ELF-1 (cell line): ENCODE results near the gene MBTPS1.

Source experiments
- DNase-seq: peaks from one replicate; pipeline ENCODE4 v3.0.0-alpha.2; 2016; ENCODE audit warnings: low read depth, low spot score

Gene MBTPS1

GRCh38 chr16:84053237-84053636 lies 63.5 kb downstream of the MBTPS1 start:
- no peak for DNase-seq

DNA sequence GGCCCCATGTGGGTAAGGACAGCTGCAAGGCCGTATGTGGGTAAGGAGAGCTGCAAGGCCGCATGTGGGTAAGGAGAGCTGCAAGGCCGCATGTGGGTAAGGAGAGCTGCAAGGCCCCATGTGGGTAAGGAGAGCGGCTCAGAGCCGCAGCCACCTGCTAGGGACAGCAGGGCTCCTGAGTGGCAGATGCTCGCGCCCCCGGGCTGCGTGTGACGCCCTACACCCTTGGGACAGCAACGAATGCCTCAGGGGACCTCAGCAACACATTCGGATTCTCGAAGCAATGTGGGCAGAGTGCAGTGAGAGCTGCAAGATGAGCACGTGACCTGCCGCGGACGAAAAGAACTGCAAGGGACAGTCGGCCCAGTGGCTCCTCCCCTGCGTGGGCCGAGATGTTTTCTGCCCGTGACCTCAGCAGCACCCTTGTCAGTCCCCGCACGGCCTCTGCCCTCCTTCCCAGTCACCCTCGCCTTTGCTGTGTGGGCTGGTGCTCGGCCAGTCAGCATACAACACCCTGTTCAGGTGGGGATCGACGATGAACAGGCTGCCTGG lies 64.6 kb downstream of the MBTPS1 start:
- no peak for DNase-seq

- DNase-seq, result no peak
Measured at GRCh38 chr16:84050316-84050715, 66.4 kb downstream of the MBTPS1 start.

GRCh38 chr16:84049403-84050060 lies 67.2 kb downstream of the MBTPS1 start:
- no peak for DNase-seq

DNA sequence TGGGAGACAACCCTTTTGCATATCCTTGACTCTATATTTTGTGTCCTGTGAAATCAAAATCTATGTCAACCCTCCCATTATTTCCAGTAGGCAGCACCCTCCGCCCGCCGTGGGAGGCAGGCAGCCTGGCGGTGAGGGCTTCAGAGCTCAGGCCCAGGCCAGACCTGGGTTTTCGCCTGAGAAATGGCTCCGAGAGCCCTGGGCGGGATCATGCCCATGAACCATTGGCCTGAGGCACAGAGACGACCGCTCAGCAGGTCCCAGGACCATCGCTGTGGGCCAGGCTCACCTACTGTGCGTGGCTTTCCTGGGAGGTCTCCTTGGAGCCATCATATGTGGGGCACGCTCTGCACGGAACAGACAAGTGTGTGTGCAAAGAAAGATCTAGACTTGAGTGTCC lies 67.9 kb downstream of the MBTPS1 start:
- DNase-seq, result no peak

GRCh38 chr16:84048270-84048669 lies 68.5 kb downstream of the MBTPS1 start:
- DNase-seq, result no peak

GRCh38 chr16:84047626-84048025 lies 69.1 kb downstream of the MBTPS1 start:
- DNase-seq, result no peak

DNA sequence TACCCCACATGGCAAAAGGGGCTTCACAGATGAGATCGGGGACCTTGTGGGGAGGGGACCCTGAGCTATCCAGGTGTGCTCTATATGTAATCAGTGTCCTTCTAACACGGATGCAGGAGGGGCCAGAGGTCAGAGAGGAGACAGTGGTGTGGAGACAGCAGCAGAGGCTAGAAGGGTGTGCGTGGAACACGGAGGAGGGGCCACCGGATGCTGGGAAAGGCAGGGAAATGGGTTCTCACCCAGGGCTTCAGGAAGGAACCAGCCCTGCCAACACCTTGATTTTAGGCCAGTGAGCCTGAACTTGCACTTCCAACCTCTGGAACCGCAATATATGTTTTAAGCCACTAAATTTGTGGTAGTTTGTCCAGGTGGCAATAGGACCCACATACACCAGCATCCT lies 69.5 kb downstream of the MBTPS1 start:
- DNase-seq, result no peak

DNA sequence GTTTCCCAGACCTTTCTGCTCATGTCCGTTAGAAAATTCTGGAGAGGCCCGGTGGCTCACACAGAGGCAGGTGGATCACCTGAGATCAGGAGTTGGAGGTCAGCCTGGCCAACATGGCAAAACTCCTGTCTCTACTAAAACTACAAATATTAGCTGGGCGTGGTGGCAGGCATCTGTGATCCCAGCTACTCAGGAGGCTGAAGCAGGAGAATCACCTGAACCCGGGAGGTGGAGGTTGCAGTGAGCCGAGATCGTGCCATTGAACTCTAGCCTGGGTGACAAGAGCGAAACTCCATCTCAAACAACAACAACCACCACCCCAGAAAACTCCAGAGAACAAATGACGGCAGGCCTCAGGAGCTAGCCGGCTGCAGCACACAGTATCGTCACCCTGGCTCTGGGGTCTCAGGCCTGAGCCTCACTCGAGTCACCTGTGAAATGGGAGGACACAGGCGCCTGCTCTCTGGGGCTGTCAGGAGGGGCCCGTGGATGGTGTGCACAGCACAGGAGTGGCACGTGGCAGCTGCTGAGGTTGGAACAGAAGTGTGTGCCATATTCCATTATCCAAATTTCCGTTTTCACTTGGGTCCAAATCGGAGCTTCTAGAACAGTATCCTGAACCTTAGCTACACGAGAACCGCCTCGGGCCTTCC lies 70.8 kb downstream of the MBTPS1 start:
- DNase-seq, result no peak

DNA sequence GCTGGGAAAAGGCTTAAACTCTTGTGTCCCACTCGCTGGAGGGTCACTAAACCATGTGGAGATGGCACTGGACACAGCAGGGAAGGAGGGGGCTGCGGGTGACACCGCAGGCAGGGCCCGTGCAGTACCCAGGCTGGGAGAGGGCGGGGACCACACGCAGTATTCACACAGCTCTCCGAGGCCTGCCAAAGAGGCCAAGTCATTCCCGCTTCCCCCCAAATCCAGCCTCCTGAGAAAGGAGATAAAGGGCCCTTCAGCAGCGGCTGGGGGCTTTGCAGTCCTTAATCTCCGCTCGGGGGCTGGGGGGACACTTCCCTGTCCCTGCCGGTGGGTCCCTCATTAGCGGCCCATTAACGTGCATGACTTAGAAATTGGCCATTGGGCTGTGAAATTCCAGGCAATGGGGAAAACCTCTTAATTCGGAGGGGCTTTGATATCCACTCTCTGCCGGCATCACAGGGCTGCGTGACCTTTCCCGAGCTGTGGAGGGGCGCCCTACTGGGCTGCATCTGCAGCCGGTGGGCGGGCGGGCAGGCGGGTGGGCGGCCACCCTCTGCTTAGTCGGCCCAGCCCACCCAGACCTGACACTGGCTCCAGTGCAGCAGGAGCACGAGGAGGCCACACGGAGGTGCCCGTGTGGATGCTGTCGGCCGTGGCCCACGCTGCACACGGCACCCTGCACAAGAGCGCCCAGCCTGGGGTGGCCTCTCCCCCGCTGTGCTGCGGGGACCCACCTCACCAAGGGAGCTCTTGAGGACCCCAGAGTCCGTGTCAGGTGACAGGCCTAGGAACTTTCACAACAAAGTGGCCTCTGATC lies 71.5 kb downstream of the MBTPS1 start:
- DNase-seq, result no peak

DNA sequence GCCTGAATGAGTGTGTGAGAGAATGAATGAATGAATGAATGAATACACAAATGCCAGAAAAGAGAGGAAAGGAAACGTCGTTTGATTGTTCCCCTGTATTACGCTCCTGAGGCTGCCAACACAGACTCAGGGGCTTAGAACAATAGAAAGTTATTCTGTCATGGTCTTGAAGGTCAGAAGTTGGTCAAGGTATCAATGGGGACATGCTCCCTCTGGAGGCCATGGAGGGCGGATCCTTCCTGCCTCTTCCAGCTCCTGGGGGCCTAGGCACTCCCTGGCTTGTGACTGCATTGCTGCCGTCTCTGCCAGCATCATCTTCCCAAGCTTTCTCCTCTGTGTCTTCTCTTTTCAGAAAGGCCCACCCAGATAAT lies 72.6 kb downstream of the MBTPS1 start:
- peak; percentile 80 for DNase-seq

GRCh38 chr16:84043486-84044117 lies 73.1 kb downstream of the MBTPS1 start:
- peak; percentile 94 for DNase-seq

DNA sequence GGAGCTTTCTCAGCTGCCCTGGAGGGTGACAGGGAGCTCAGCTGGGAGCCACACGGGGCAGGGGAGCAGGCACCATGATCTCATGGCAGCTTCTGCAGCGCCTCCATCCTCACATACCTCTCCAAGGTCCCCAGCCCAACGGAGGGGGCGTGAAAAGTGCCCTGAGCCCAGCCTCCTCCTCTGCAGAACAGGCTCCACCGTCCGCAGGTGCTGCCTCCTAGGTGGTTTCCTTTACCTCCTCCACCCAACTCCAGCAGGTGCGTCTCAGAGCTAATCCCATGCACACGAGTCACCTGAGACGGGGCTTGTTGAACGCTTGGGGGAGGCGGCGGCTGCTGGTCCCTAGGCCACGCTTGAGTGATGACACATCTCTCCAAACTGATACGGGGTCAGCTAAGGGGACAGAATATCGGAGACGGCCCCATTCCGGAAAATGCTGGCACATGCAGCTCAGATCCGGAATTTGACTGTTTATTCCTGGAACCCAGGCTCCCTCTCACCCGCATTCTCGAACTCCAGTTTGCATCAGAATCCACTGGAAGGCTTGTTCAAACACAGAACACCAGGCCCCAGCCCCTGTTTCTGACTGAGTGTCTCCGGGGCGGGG lies 73.8 kb downstream of the MBTPS1 start:
- DNase-seq, result peak; percentile 79

DNA sequence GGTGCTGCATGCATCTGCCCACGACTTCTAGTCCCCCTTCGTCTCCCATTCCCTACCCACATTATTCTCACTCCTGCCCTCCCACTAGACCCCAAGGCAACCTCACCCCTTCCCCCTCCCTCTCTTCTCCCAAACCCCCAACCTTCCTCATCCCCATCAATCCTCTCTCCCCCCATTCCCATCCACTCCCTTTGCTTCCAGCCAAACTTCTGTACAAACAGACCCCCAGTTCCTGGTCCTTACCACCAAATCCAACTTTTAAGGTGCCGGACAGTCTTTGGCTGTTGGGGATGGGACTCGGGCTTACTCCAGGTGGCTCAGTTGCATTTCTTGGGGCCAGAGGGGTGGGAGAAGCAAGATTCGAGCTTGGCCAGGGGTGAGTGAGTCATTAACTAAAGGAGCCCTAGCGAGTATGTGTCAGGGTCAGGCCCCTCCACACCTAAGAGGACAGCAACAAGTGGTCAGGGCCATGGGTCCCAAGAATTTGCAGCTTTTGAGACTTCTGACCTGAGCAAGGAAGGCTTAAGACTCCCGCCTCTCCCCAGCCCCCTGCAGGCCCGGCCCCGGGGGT lies 74.3 kb downstream of the MBTPS1 start, which contains the start of gene SLC38A8:
Gene SLC38A8 (minus strand): TSS at position 488 of the 571 bp plus-strand sequence. CDS start 638 bp downstream, outside the sequence.
- no peak for DNase-seq

DNA sequence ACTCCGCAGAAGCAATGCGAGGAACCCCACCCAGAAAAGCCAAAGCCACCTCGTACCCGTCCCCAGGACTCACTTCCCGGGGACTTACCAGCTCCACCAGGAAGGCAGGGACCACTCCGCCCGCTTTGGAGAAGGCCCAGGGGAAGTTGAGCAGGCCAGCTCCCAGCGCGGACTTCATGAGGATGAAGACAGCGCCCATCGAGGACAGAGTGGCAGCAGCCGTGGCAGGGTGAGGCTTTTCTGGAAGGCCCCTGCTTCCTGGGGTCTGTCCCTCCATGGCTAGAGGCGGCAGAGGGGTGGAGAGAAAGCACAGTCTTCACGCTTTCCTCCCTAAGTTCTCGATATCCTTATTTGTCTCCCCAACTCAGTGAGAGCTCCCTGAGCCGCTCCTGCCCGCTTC lies 74.9 kb downstream of the MBTPS1 start:
- DNase-seq, result no peak

DNA sequence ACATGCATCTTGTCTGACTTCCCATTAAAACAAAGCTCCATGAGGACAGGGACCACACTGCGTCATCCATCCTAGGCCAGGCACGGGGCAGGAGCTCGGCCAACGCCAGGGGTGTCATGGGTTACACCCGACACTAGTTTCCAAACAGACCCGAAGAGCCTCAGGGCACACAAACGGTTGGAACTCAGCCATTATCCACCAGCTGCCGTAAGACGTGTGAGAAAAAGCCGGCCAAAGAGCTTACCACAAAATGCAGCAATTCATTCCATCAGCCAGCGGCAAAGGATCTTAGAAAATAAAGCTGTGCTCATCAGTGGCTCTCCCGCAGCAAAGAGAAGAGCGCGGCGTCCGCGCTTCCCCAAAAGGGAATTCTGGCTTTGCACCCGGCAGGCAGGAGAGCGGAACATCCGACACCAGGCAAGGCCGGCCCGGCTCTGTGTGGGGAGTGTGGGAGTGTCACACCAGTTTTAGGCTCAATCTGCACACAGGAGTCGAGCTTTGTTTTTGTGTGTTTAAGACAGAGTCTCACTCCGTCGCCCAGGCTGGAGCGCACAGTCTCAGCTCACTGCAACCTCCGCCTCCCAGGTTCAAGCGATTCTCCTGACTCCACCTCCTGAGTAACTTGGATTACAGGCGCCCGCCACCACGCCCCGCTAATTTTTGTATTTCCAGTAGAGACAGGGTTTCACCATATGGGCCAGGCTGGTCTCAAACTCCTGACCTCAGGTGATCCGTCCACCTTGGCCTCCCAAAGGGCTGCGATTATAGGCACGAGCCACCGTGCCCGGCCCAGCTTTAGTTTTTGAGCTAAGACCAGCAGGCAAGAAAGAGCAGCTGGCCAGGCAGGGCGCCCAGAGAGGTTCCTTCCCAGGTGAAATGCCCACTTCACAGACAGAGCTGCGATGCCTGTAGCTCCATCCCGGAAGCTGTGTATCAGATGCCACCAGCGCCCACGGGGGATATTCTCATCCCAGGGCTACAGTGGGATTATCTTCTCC lies 75.6 kb downstream of the MBTPS1 start:
- peak; percentile 65 for DNase-seq

DNA sequence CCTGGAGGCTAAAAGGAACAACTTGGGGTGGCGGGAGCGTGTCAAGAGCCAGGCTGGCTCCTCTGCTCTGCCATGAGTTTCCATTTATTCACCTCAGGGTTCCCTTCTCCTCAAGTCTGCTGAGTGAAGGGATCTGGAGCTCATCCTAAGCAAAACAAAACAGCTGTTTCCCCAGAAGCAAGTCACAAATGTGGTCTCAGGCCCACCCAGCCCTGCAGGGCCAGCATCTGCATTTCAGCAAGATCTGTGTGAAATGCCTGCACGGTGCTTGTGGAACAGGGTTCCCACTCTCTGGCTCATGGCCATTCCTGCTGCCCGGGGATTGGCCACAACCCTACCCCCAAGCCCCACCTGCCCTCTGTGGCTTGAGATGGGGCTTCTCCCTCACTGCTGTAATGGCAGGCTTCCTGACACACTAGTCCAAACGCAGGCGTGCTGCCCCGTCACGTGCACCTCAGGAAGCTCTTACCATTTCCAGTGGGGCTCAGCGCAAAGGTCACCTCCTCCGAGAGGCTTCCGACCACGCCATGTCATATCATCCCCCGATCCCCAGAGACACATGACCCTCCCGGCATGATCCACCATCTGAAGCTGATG lies 76.4 kb downstream of the MBTPS1 start:
- no peak for DNase-seq

GRCh38 chr16:84039696-84040095 lies 77.0 kb downstream of the MBTPS1 start:
- DNase-seq, result no peak

GRCh38 chr16:84038469-84038868 lies 78.3 kb downstream of the MBTPS1 start:
- no peak for DNase-seq
